ENCODE measurements around the gene AFDN.
"Not testable (repeated sequence)": the region's sequence is repeated elsewhere in the genome, so short reads cannot be mapped to it uniquely, and the experiment has no call there.

AFDN gene

DNA sequence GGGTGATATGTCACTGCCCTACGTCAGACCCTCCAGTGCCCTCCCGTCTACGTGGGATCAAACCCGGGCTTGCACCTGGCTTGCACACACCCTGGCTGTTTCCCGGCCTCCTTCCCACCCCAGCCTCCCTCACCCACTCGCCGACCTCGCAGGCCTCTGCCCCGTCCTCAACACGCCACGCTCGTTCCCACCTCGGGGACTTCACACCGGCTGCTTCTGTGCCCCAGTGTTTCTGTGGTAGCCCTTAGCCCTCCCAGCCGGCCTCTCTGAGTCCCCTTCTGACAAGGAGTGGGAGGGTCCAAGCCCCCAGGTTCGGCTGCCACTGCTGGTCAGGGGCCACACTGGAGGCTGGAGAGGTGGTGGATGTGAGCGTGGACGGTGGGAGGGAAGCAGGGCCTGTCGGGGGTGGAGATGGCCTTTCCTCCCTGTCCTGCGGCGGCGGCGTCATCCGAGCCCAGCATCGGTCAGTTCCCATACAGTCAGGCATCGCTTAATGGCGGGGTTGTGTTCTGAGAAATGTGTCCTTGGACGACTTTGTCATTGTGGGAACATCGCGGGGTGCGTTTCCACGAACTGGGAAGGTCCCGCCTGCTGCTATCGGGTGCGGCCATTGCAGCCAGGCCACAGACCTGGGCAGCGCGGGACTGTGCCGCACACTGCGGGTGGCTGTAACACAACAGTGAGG is 159.3 kb downstream of the AFDN start:
- DNase-seq, result no peak

DNA sequence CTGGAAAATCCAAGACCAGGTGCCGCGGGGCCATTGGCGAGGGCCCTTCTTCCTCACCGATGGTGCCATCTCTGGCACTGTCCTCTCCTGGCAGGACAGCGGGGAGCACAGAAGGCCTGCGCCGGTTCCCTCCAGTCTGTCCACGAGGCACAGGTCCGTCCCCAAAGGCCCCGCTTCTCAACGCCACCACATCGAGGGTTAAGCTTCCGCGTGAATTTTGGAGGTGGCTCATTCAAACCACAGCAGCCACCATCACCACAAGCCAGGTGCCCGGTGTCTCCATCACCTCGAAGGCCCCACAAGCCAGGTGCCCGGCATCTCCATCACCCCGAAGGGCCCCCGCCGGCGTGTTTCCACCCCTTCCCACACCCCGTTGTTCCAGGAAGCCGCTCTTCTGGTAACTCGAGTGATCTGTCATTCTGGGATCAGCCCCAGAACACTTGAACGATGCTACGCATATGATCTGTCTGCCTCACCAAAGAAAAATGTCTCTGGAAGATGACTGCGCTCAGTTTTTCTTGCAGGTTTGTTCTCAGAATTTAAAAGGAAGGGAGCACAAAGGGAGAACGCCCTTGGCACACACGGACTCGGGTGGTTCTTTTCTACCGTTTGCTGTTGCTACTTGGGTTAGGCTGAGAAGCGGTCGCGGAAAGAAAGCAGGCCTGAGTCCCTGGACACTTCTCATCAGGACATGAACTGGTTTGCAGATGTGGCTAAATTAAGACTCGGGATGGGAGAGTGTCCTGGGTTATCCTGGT is 160.9 kb downstream of the AFDN start:
- no peak for DNase-seq

DNA sequence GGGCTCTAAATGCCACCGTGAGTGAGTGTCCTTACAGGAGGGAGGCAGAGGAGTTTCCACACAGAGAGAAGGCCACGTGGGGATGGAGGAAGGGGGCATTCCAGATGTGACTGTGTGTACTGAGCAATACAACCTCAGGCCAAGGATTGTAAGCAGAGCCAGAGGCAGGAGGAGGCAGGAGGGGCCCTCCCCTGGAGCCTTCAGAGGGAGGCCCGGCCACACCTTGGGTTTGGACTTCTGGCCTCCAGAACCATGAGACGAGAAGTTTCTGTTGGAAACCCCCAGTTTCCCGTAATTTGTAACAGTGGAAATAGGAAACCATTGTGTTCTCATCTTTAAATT is 161.4 kb downstream of the AFDN start:
- DNase-seq, result no peak

DNA sequence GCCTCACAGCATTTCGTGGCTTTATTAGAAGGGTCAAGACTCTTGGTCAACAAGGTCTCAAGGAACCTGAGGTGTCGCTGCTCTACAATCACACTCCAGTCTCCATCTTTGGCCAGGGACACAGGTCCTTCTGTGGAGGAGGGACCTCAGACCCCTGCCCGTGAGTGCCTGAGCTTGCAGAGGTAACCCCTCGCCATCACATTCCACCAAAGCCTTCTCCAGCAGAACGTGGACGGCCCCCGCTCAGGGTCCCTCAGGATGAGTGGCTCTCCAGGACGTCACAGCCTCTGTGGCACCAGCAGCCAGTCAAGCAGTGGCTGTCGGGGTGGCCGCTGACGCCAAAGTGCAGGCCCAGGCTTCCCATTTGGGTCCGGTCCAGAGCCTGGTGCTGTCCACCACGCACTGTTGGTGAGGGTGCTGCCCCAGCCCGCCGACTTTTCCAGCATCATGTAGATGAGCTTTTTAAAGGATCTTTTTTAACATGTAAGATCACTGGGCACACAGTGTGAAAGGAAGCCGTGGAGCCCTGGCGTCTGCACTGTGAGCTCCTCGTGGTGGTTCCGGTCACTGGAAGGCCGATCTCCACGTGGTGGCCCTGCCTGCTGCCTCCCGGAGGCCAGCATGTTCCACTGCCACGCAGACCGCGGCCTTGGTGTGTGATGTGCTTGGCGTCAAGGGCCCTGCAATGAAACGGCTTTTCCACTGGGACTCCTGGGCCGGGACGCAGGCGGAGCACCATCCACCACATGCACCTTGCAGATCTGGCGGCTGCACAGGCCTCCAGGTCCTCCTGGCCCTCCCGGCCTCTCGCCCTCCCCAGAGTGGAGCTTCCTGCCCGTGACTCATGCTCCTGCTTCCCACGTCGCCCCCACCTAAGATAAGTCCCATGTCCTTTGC is 162.5 kb downstream of the AFDN start:
- DNase-seq, result no peak

DNA sequence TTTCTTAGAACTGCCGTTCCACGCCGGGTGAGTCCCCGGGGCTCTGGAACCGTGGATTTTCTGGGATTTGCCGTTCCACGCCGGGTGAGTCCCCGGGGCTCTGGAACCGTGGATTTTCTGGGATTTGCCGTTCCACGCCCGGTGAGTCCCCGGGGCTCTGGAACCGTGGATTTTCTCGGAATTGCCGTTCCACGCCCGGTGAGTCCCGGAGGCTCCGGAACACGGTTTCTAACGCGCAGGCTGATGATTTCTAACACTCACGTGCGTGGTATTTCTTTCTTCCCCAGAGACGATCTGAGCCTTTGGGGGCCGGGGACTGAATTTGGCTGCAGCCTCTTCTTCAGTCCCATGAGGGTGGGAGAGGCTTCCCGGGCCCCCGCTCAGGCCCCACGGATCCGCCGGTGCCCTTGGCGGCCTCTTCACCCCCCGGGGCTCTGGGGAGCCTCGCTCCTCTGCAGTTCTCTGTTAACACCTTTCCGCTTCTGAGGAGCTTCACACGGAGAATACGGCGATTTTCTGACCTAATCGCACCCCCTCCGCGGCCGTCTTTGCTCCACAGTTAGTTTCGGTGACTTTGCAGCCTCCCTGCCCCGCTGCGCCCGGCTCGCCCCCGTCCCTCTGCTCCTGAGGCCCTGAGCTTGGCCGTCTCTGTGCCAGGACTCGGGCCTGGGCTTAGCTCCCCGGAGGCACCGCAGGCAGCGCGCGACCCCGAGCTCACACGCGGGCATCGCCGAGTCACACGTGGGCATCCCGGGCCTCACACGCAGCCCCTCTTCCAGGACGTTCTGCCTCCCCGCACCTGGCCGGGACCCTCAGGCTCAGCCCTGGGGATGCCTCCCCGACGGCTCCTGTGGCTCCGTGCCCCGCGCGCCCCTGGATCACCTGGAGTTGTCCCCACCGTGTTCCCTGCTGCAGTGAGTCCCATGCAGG is 163.6 kb downstream of the AFDN start:
- DNase-seq, result no peak

DNA sequence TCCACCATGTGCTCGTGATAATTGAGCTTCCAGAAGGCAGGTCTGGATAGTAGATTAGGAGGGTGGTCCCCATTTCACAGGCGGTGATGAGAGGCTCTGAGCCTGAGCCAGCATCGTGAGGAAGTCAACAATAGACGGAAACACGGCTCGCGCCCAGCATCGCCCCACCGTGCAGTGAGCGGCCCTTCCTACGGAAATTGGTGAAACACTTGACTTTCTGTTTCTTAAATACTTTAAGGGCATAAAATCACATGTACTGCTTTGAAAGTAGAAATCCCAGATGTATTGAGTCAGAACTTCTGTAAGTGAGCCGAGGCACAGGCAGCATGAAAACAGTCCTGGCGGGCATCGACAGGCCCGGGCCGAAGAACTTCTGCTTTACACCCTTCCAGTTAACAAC is 166.5 kb downstream of the AFDN start:
- no peak for DNase-seq

DNA sequence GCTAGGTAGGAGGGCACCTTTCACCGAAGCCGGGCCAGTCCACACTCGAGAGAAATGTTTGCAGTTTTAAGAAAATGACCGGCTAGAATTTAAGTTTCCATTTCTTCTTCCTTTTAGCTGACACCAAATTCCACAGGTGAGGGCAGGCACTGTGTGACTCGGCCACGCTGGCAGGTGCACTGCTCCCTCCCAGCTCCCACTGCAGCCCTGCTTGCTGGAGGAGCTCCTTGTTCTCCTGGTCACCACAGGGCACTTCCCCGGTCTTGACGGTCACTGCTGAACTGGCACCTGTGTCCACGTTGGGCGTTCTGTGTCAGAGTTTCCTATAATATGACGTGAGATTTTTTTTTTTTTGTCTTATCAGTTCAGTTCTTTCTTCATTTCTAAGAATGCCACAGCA is 167.1 kb downstream of the AFDN start:
- no peak for DNase-seq

DNA sequence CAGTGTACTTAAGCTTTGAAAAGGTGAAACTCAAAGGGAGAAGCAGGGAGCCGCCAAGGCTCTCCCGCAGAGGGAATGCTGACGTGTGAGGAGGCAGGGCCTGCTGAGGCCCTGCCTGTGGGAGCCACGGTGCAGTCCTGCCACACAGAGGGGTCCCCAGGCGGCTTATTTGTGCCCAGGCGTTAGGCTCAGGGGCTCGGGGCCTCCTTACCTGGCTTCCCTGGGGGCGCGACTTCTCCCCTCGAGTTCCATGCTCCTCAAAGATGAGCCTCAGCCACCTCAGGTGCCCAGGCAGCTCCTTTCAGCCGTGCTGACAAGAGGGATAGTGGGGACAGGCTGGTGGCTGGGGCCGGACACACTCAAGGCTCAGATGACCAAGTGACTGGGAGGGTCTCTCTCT is 168.6 kb downstream of the AFDN start:
- DNase-seq, result no peak

DNA sequence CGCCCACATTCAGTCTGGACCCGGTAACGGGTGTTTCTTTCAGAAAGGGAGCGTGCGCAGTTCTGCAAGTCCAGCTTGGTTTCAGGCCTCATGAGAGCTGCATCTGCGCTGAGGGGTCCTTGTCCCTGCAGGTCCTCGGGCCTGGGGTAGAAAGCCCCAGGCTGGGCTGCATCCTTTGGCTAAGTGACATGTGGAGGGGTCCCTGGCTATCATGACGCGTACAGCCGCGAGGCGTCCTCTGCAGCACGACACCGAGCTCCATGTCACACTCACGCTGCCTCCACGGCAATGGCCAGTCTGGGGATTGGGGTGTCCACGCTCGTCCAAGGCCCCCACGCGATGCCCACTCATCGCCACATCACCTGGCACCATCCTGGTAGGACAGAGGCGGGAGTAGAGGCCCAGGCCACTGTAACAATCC is 169.0 kb downstream of the AFDN start:
- no peak for DNase-seq

DNA sequence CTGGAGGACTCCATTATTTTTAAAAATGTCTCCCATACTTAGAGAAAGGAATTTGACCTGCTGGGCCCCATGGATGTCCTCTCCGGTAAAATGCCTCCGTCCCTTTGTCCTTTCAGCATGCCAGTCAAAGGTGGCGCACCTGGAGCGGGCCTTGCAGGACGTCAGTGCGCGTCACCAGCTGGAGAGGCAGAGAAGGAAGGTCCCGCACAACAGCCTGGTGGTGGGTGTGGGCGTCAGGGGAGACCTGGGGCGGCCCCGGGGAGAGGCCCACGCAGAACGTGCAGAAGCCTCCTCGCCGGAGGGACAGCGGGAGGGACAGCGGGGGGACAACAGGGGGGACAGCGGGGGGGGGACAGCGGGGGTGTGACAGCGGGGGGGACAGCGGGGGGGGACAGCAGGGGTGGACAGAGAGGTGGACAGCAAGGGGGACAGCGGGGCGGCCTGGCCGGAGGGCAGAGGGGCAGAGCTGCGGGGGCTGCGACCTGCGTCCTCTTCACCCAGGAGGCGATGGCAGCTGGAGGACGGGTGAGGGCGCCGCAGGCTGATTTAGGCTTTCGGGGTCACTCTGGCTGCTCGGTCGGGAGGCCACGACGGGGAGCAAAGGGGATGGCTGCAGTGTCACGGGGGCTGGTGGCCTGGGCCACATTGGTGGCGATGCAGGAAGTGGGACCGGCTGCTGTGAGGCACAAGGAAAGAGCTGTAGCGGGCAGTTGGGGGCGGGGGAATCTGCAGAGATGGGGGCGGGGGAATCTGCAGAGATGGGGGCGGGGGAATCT is 169.9 kb downstream of the AFDN start:
- DNase-seq, result no peak

DNA sequence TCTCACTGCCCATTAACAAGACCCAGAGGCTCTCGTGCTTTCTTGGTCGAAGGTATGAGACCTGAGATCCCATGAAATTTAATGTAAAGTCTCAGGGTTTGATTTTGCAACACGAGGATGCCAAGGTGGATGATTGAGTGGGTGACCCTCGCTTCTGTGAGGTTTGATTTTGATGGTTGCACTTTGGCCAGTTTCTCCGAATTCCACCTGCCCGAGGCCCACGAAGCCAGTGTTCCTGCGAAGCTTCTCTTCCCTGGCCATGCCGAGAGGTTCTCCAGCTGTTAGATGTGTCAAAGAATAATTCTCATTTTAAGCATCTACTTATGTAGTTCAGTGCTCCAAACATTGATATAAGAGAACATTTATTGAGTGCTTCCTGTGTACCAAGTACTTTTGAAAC is 170.9 kb downstream of the AFDN start, which contains the start of gene KIF25:
Gene KIF25 (plus strand): TSS at position 30 of the 400 bp plus-strand sequence. CDS start 31,915 bp downstream, outside the sequence.
- no peak for DNase-seq

DNA sequence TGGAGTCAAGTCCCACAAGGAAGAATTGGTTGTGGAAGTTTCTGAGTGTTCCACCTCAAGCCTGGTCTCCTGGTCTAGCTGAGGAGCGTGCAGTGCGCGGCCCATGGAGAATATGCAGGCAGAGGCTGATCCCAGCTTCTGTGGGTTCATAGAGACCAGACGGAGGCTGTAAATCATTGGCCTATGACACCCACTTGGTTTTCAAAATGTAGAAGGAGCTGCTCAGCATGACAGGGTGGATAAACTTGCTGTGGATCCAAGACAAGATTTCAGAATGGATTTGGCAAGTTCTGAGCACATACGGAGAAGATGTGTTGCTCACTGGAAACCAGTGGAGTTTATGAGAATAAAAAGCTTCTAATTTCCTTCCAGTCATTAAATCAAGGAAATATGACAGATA is 171.5 kb downstream of the AFDN start:
- no peak for DNase-seq

DNA sequence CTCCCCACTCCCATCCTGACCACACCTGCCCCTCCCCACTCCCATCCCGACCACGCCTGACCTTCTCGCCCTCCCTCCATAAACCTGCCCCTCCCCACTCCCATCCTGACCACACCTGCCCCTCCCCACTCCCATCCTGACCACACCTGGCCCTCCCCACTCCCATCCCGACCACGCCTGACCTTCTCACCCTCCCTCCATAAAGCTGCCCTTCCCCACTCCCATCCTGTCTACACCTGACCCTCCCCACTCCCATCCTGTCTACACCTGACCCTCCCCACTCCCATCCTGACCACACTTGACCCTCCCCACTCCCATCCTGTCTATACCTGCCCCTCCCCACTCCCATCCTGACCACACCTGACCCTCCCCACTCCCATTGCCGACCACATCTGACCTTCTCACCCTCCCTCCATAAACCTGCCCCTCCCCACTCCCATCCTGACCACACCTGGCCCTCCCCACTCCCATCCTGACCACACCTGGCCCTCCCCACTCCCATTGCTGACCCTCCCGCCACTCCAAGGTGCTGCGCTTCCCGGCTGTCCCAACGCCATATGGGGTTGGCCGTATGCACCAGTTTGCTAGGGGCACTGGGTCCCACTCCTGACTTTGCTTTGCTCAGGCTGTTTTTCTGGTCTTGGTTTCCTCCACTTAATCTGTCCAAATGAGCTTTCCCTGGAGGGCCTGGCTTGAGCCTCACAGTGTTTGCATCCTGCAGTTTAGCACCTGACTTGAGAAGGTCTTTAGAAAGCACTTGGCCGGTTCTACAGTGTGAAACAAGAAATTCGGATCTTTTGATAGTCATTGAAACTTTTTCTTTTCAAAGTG is 173.7 kb downstream of the AFDN start:
- DNase-seq, result no peak

DNA sequence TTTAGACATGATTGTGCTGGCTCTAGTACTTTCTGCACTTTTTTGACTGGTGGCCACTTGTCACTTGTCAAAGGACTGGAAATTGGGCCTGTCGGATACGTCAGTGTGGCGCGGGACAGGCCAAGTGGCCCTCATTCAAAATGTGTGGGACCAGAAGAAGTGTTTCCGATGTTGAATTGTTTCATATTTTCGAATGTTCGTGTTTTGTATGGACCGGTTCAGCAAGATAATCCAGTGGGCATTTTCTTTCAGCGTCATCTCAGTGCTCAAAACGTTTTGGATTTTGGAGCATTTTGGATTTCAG is 174.3 kb downstream of the AFDN start:
- DNase-seq, result no peak

DNA sequence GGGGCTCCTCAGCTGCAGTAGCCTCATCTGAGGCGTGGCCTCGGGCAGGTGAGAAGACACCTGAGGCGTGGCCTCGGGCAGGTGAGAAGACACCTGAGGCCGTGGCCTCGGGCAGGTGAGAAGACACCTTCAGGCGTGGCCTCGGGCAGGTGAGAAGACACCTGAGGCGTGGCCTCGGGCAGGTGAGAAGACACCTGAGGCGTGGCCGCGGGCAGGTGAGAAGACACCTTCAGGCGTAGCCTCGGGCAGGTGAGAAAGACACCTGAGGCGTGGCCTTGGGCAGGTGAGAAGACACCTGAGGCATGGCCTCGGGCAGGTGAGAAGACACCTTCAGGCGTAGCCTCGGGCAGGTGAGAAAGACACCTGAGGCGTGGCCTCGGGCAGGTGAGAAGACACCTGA is 174.8 kb downstream of the AFDN start:
- DNase-seq, result not testable (repeated sequence)

DNA sequence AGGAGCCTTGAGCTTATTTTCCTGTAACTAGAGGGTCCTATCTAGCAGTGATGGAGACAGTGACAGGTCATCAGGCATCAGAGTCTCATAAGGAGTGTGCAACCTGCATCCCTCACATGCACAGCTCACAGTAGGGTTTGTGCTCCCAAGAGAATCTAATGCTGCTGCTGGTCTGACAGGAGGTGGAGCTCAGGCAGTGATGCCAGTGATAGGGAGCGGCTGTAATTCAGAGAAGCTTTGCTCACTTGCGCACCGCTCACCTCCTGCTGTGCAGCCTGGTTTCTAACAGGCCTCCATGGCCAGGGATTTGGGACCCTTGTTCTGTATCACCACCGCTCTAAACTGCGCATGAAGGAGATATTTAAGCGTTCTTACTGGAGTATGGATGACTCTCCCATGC is 176.1 kb downstream of the AFDN start:
- no peak for DNase-seq

DNA sequence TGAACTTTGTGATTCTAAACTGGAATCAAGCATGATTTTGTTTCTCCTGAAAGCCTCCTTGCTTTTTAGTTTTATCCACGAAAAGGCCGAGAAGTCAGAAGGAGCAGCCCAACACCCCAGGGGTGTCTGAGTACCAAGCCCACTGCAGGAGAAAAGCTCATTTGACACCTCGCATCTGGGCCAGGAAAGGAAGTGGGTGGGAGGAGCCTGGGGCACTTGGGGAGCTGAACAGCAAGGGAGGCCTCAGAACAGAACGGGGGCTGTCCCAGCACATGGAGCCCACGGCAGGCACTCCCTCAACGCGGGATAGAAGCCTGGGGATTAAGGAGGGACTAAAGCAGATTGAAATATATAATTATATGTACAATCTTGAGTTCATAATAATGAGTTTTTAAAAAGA is 177.3 kb downstream of the AFDN start:
- DNase-seq, result no peak

DNA sequence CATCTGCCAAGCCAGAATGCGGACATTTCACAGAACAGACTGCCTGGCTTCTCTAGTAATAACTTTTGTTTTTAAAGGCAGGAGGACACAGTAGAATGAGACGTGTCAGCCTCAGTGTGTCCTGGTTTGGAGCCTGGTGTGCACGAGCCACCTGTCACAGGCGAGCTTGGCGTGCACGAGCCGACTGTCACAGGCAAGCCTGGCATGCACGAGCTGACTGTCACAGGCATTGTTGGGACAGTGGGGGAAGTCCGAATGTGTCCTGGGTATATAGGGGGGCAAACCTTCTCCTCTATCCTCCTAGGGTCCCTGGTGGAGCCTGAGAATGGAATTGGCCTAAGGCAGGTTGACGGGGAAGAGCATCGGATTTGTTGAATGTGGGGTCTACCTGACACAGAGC is 178.2 kb downstream of the AFDN start:
- DNase-seq, result no peak

DNA sequence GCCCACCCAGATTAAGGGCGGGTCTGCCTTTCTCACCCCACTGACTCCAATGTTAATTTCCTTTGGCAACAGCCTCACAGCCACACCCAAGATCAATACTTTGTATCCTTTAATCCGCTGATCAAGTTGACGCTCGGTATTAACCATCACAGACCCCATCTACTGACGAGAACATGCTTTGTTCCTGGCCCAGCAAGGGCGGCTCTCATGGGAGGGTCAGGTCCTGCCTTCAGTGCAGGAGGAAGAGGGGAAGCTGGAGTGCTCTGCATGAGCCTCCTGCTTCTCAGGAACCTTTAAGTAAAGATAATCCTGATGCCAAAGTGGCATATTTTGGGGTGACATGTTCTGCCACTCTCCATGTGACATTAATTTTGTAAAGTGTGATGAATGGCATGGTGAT is 179.1 kb downstream of the AFDN start:
- DNase-seq, result no peak

DNA sequence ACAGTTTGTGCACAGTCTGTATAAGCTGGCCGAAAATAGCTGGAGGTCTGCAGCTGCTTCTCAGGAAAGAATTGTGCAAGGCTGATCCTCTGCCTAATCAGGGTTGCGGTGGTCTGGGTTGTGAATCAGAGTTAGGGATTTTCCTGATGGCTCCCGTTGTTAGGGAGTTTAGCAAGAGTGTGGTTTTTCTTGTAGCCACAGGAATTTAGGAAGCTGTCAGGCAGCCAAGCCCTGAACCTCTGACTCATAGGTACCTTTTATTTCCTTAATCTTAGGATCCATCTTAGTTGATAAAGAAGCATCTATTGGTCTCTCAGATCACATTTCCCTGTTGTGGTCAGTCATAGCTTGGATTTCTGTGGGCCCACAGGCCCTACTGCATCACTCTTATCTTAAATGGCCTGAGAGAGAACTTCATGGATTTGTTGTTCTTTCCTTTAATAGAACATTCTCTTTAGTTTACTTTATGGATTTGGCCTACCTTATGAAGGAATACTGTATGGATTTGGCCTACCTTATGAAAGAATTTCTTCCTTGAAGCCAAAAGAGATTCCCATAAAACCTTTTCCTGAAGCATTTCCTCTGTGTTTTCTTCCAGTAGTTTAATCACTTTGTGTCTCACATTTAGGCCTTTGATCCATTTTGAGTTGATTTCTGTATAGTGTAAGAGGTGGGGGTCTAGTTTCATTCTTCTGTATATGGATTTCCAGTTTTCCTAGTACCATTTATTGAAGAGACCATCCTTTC is 181.1 kb downstream of the AFDN start:
- no peak for DNase-seq
